ENCODE data around the gene KBTBD12. TPM values are rescaled to one million over a fixed set of nuclear protein-coding genes. Genes with fewer than 3 reads are reported as not detected.

Gene KBTBD12
- total and polyA plus RNA-seq, 2 of the 13 experiments (the other 11 are each of a cell fraction or from before 2014, with no cell fraction given), result not detected

- no TSS peak for BruUV-seq (replicated peaks)
- H3K4me2 ChIP-seq (ENCODE audit: low read depth, low read length), result no peak overlapping the region
- ChIA-PET POLR2A (no interaction called here), CTCF (ENCODE audit: low intra/inter-chr PET ratio, low total read pairs) (no interaction called here)
- H3K4me1 ChIP-seq (ENCODE audit: insufficient read depth, low read length), result peaks cover 4% of the 10 kb centered on the region
- ATAC-seq (no peak), DNase-seq (ENCODE audit: low spot score) (no peak), FAIRE-seq (no peak)
- H2AFZ ChIP-seq (ENCODE audit: low read length), result no peak overlapping the region
- no peak overlapping the region for H3K9ac ChIP-seq (ENCODE audit: insufficient read depth, low read depth, low read length)
- H3K27ac ChIP-seq (ENCODE audit: extremely low read length, insufficient read depth, low read length), result no peak overlapping the region
- intact Hi-C loops (cut with micrococcal nuclease; ENCODE audit: unreplicated experiment), result no loop called here
- H4K20me1 ChIP-seq (ENCODE audit: insufficient read depth, low read length), result no peaks in the 10 kb centered on the region
- H3K9me3 ChIP-seq (ENCODE audit: low read length), result no peaks in the 10 kb centered on the region
- H3K4me3 ChIP-seq (replicated peaks in 1 of 3; ENCODE audit: insufficient read depth in 1 of 3, low read depth in 2 of 3, low read length in 3 of 3), result no peak overlapping the region
- in situ Hi-C loops (cut with HindIII; ENCODE audit: extremely low pct_ligation_motif_present, low pct_unique_long_range_greater_than_20kb), result no loop called here
- no peaks in the 10 kb centered on the region for H3K79me2 ChIP-seq (ENCODE audit: insufficient read depth, low read length)
- TF ChIP-seq ZNF580 (CRISPR knock-in tag; IDR thresholded peaks at IDR 0.05; ENCODE audit: borderline replicate concordance, low read depth), result no peak
- TF ChIP-seq ZNF317 (CRISPR knock-in tag; IDR thresholded peaks at IDR 0.05), result peak; percentile 94
- peaks cover 0 to 7% of the 10 kb centered on the region in 2 experiments; a peak in 2 of 5 replicates for H3K27me3 ChIP-seq (ENCODE audit: control insufficient read depth in 1 of 2, insufficient read depth in 2 of 2, low read length in 2 of 2)
- H3K36me3 ChIP-seq (replicated peaks in 1 of 2; ENCODE audit: control insufficient read depth in 1 of 2, insufficient read depth in 2 of 2, low read length in 2 of 2), result no peaks in the 10 kb centered on the region
These were observed 66.1 kb downstream of the KBTBD12 start for GRCh38 chr3:127981097-127981496.

- H3K9ac ChIP-seq (ENCODE audit: insufficient read depth, low read depth, low read length), result no peak overlapping the region
- WGBS (ENCODE audit: low lambda C conversion rate), result 0% methylated on average over 2 of the region's 3 CpGs
- no peak overlapping the region for H3K4me3 ChIP-seq (replicated peaks in 1 of 3; ENCODE audit: insufficient read depth in 1 of 3, low read depth in 2 of 3, low read length in 3 of 3)
- H3K4me1 ChIP-seq (ENCODE audit: insufficient read depth, low read length), result no peaks in the 10 kb centered on the region
- ChIA-PET POLR2A (no interaction called here), CTCF (ENCODE audit: low intra/inter-chr PET ratio, low total read pairs) (no interaction called here)
- ATAC-seq (no peak; the same call in 2 of the 3 replicates), FAIRE-seq (no peak), DNase-seq (ENCODE audit: low spot score) (no peak)
- no peaks in the 10 kb centered on the region for H3K79me2 ChIP-seq (ENCODE audit: insufficient read depth, low read length)
- no peaks in the 10 kb centered on the region for H3K36me3 ChIP-seq (replicated peaks in 1 of 2; ENCODE audit: control insufficient read depth in 1 of 2, insufficient read depth in 2 of 2, low read length in 2 of 2)
- H3K27ac ChIP-seq (ENCODE audit: extremely low read length, insufficient read depth, low read length), result no peak overlapping the region
- H3K9me3 ChIP-seq (ENCODE audit: low read length), result no peaks in the 10 kb centered on the region
- no peak overlapping the region for H3K4me2 ChIP-seq (ENCODE audit: low read depth, low read length)
- intact Hi-C loops (cut with micrococcal nuclease; ENCODE audit: unreplicated experiment) (no loop called here), in situ Hi-C loops (cut with HindIII; ENCODE audit: extremely low pct_ligation_motif_present, low pct_unique_long_range_greater_than_20kb) (no loop called here)
- no peak overlapping the region for H2AFZ ChIP-seq (ENCODE audit: low read length)
- H4K20me1 ChIP-seq (ENCODE audit: insufficient read depth, low read length), result no peaks in the 10 kb centered on the region
- BruUV-seq (replicated peaks), result no TSS peak
- H3K27me3 ChIP-seq (ENCODE audit: control insufficient read depth in 1 of 2, insufficient read depth in 2 of 2, low read length in 2 of 2), result peaks cover 0 to 7% of the 10 kb centered on the region in 2 experiments; a peak in 2 of 5 replicates
- no peak for TF ChIP-seq ZNF720 (CRISPR knock-in tag; IDR thresholded peaks at IDR 0.05)
- no peak for TF ChIP-seq ZNF281 (CRISPR knock-in tag; IDR thresholded peaks at IDR 0.05; ENCODE audit: borderline replicate concordance)
- TF ChIP-seq ZNF850 (CRISPR knock-in tag; conservative IDR thresholded peaks at IDR 0.05), result no peak
- no peak for TF ChIP-seq NFIC (IDR thresholded peaks at IDR 0.05; ENCODE audit: low read length)
- no peak for TF ChIP-seq ZSCAN21 (CRISPR knock-in tag; IDR thresholded peaks at IDR 0.05; ENCODE audit: borderline replicate concordance)
- no peak for TF ChIP-seq KMT2B (CRISPR knock-in tag; IDR thresholded peaks at IDR 0.05)
- no peak for TF ChIP-seq ARNT (IDR thresholded peaks at IDR 0.05)
- TF ChIP-seq REXO4 (CRISPR knock-in tag; IDR thresholded peaks at IDR 0.05; ENCODE audit: borderline replicate concordance), result no peak
- TF ChIP-seq ZNF263 (CRISPR knock-in tag; IDR thresholded peaks at IDR 0.05), result no peak
- no peak for TF ChIP-seq ZNF687 (CRISPR knock-in tag; IDR thresholded peaks at IDR 0.05)
- TF ChIP-seq ZNF546 (CRISPR knock-in tag; conservative IDR thresholded peaks at IDR 0.05), result no peak
- no peak for TF ChIP-seq HCFC1 (IDR thresholded peaks at IDR 0.05; ENCODE audit: low read depth, low read length)
These were observed 67.1 kb downstream of the KBTBD12 start for GRCh38 chr3:127982155-127982554.

Measured in HepG2 (cell line).